ENCODE results near the gene EMP2.

Gene EMP2

GRCh38 chr16:10609402-10609774 lies 29.0 kb upstream of the EMP2 start:
- no peak for DNase-seq

DNA sequence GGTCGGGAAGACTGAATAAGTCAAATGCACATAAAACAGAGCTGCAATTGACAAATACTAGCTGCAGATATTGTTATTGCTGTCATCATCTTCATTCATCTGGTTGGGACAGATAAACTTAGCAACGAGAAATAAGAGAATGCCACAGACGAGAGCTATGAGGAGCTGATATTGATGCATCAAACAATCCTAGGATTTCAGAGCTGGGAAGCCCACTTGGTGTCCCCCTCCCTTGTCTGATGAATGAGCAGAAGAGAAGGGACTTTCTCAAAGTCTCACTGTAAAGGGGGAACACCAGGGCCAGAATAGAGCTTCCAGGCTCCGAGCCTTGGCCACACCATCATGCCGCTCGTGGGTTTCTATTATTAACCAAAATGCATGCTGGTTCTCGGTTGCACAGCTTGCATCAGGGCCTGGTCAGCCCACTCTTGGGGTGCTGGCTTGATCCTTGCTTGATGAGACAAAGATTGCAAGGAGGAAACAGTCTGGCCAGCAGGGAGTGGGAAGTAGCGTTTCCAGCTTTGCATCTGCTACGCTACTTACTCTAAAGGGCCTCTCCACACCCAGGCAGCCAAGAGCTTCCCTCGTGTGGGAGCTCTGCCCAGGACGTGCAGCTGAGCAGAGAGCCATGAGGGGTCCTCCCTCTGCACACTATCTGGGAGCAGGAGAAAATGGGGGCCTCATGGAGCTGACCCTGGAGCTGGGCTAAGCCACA lies 28.4 kb upstream of the EMP2 start:
- no peak for DNase-seq

GRCh38 chr16:10607157-10607556 lies 26.8 kb upstream of the EMP2 start:
- no peak for DNase-seq

DNA sequence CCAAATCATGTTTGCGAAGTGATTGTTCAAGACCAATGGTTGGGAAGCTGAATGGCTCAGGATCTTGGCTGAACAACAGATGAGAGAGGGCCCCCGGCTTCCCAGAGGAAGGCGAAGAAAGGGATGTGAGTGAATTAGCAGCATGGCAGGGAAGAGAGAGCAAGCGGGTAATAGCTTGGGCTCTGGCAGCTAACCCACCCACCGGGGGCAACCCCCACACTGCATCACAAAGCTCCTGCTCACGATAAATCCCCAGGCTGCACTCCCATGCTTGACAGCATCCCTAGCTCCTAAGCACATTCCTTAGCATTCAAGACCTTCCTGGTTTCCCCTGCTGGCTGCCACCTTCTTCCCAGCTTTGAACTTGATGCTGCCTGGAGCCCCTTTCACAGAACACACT lies 26.2 kb upstream of the EMP2 start:
- DNase-seq = no peak

DNA sequence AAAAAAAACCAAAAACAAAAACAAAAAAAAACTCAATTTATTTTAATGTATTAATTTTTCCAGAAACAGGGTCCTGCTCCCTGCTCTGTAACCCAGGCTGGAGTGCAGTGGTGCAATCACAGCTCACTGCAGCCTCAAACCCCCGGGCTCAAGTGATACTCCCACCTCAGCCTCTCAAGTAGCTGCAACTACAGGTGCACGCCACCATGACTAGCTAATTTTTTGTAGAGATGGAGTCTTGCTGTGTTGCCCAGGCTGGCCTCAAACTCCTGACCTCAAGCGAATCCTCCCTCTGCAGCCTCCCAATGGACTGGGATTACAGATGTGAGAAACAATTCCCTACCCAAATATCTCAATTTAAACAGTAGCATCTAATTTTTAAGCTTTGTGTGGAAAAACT lies 25.2 kb upstream of the EMP2 start:
- no peak for DNase-seq

DNA sequence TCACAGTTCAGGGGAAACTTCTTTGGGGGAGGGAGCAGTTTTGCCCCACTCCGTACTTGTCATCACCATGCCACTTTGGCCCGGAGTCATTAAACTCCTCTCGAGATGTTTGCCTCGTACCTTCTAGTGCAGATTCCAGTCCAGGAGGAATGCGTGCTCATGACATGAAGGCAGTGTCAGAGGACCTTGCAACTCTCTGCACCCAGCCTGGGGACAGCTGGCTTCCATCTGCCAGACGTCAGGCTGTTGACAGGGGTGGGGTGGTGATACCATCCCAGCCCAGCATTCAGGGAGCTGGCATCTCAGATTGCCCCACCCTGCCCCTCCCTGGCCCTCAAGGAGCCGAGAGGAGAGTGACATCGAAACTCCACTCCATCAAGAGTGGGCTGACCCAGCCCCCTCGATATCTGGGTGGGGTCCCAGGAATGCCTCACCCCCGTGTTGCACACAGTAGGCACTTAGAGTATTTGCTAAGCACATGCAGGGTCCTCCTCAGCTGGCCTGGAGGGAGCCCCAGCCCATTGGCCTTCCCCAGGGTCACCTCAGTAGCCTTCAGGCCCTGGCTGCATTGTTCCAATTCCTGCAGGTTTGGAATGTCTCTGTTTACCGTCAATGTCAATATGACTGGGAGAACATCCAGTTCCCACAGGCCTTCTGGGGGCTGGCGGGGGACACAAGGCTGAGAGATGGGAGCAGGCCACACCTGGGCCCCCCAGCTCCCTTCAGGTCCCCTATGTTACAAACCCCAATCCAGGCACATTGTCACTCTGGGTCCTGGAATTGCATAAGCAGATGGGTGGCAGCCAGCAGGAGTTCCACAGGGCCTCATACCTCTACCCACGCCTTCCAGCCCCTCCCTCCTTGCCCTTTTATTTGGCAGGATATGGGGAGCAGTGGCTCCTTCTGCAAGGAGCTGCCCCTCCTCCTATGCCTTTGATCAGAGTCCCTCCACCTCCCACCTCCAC lies 21.3 kb upstream of the EMP2 start:
- DNase-seq = no peak

GRCh38 chr16:10600782-10601443 lies 20.5 kb upstream of the EMP2 start:
- no peak for DNase-seq

DNA sequence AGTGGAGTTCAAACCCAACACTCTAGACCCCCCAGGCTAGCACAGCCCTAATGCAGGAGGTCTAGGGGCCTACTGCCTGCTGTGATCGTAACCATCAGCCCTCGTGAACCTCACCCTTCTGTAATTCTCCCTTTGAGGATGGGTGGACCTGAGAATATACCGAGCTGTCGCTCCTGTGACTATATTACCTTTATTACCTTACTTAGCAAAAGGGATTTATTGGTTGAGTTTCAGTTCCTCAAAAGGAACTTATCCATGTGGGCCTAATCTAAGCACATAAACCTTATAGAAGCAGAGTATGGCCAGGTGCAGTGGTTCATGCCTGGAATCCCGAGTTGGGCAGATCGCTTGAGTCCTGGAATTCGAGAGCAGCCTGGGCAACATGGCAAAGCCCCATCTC lies 19.2 kb upstream of the EMP2 start:
- DNase-seq = no peak

- DNase-seq = no peak
Measured at GRCh38 chr16:10598157-10598556, 17.8 kb upstream of the EMP2 start.

- no peak for DNase-seq
Measured at GRCh38 chr16:10597187-10597601, 16.8 kb upstream of the EMP2 start.

DNA sequence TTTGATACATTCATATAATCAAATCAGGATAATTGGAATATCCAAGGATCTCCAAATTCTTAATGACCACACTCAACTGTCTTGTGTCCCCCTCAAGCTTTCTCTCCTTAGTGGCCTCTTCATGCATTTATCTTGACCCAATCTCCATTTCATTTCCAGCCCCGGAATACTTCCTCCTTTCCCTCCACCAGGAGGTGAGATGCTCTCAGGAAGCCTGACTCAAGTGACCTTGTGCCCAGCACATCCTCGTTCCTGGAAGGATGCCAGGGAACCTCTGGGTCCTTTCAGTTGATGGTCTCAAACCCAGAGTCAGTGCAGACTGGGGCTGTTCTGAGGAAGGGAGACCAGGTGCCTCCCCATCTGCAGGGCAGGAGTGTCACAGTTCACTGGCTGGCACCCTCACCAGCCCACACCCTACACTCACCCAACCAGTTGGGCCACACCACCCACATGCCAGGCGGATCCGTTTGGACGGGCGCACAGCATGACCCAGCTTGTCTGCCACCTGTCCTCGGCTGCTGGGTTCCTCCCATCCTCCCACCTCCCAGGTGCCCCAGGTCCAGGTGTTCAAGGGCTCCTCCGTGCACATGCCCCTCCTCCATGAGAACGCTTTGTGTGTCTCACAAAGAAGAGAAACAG lies 14.0 kb upstream of the EMP2 start:
- no peak for DNase-seq

GRCh38 chr16:10592611-10593010 lies 12.2 kb upstream of the EMP2 start:
- no peak for DNase-seq

GRCh38 chr16:10590342-10590741 lies 9.9 kb upstream of the EMP2 start:
- no peak for DNase-seq

DNA sequence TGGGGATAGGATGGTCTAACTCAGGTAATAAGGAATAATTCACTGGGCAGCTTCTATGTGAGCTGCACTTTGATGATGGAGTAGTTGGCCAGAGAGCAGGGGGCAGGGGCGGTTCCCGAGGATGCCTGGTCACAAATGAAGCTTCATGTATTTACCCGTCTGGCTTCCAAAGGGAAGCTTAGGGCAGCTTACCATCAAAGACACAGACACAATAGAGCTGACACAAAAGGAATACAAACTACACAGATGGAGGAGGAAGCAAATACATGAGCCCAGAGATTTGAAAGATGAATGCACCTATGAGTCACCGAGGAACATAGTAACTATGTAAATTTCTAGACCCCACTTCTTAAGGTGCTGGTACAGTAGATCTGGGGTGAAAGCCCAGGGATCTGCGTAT lies 8.7 kb upstream of the EMP2 start:
- no peak for DNase-seq

- DNase-seq = no peak
Measured at GRCh38 chr16:10587622-10588021, 7.2 kb upstream of the EMP2 start.

DNA sequence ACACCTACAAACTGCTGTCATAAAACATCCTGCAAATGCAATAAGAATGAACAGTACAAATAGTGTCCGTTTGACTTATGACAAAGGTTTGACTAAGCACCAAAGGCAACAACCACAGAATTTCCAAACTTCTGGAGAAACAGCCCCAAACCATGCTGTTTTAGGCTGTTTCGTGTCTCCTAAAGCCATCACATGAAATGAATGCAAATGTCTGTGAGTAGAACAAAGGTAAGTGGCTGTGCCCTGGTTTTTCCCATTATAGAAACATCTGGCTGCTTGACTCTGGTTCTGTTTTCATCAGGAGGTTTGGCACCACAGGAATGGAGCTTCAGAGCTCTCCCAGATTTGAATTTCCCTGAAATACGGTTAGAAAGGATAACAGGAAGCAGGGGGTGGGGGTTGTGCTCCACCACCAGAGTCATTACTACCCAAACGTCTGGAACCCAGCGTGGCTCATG lies 4.6 kb upstream of the EMP2 start:
- no peak for DNase-seq

- no peak for DNase-seq
Measured at GRCh38 chr16:10583269-10583668, 2.9 kb upstream of the EMP2 start.

DNA sequence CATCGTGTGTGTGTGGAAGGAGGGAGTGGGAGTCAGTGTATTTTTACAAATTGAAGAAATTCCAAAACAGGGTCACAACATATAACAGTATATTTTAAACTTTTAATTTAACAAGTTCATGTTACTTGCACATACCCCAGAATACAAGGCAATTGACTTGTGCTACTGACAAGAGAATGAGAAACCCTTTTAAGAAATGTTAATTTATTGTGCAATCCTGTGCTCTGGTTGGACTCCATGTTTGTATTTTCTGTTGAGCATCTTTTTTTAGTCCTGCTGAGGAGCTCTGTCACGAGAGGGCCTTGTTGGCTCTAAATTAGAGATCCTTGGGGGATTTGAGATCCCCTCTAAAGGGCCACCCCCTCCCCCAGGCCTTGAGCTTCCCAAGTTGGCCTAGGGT lies 1.1 kb upstream of the EMP2 start:
- DNase-seq = no peak

GRCh38 chr16:10580883-10581247 lies 467 bp upstream of the EMP2 start:
- no peak for DNase-seq

DNA sequence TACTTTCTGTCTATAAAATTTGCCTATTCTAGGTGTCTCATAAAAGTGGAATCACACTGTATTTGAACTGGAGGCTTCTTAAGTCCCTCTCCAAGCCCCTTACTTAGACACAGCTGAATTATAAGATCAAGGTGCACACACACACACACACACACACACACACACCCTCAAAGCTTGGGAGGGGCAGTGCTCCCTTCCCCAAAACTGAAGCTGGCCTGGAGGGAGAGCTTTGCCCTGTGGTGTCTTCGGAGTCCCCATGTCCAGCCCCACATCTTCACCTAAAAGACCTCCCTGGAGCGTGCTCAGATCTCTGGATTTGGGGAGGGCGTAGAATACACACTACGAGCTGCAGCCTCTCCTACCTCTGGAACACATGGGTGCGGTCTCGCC lies 828 bp downstream of the EMP2 start:
- DNase-seq = no peak

DNA sequence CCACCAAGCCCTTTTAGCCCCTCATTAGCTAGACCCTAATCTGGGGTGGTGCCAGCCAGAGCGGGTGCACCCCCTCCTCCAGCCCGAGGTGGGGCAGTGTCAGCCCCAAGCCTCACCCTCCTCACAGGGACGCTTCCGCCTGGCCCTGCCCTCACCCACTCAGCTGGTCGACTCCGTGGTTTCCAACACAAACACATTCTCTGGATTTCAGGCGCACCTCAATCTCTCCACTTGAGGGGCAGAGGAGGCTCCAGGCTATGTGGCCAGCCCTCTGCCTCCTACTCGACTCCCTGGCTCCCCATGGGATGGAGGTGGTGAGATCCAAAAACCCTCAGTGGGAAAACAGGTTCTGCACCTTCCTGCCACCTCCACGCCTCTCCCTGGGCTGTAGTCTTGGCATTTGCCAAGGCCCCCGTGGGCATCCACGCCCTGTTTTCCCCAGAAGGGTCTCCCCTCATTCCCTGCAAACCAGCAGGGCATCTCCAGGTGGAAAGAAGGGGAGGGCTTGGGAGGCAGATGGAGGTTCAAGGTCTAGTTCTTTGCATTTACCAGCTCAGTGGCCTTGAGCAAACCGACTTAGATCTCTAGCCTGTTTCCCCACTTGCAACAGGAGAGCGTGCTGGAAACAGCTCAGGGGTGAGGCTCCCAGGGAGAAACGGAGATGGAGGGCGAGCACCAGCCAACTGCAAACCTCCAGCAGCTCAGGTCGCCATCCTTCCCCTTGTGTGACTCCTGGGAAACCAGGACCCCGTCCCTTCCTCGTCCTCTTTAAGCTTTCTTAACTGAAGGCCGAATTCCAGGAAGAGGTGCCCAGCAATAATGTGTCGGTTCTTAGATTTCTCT lies 1.7 kb downstream of the EMP2 start:
- DNase-seq = no peak

Measured in bone marrow (tissue), 2 donors.